Upper lobe of left lung (tissue), 4 donors: Measurements from ENCODE around the gene GPR26.

Experiments used
- EP300 ChIP-seq, 4 donors: sonication (generic); formaldehyde crosslinking; IDR thresholded peaks; one replicate each; pipeline ENCODE4 v1.5.1; 2017; ENCODE audit warnings: antibody characterized with exemption in 4 of 4, control low read depth in 2 of 4
- POLR2A ChIP-seq, 4 donors: fragments of 450-650 bp; IDR thresholded peaks; one replicate each; pipeline ENCODE4 v1.5.1; 2016 to 2017; ENCODE audit warnings: antibody characterized with exemption in 4 of 4, mild to moderate bottlenecking in 2 of 4
- POLR2AphosphoS5 ChIP-seq, 2 donors: sonication (generic); formaldehyde crosslinking; IDR thresholded peaks; one replicate each; pipeline ENCODE4 v1.5.1; 2017; ENCODE audit warnings: antibody characterized with exemption in 2 of 2
- TF ChIP-seq, protein P1 (sequence below), 6 experiments: fragments of 450-650 bp in 4 of 6; fragments of 200-600 bp in 2 of 6; sonication (generic) in 2 of 6; IDR thresholded peaks; one replicate each; pipeline ENCODE4 v1.5.1; 2016 to 2019; ENCODE audit warnings: antibody characterized with exemption in 6 of 6

DNA sequence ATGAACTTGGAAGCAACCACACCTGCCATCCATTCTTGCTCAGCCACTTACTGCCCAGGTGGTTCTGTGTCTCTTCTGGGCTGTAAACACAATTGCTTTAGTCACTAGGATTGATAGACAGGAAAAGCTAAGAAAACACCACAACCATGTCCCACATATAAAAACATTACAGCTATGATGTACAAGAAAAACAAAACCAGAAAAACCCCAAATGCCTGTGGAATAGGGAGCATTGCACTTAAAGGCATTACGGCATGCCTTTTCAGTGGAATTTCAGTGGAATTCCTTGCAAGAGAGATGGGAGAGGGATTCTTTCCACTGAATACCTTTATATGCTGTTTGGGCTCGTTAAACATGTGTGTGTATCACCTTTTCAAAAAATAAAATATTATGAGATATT is 44.2 kb upstream of the GPR26 start:
- TF ChIP-seq POLR2A (IDR thresholded peaks at IDR 0.05) (no peak), EP300 (IDR thresholded peaks at IDR 0.05) (no peak), POLR2AphosphoS5 (IDR thresholded peaks at IDR 0.05) (no peak)
- TF ChIP-seq, protein P1, sequence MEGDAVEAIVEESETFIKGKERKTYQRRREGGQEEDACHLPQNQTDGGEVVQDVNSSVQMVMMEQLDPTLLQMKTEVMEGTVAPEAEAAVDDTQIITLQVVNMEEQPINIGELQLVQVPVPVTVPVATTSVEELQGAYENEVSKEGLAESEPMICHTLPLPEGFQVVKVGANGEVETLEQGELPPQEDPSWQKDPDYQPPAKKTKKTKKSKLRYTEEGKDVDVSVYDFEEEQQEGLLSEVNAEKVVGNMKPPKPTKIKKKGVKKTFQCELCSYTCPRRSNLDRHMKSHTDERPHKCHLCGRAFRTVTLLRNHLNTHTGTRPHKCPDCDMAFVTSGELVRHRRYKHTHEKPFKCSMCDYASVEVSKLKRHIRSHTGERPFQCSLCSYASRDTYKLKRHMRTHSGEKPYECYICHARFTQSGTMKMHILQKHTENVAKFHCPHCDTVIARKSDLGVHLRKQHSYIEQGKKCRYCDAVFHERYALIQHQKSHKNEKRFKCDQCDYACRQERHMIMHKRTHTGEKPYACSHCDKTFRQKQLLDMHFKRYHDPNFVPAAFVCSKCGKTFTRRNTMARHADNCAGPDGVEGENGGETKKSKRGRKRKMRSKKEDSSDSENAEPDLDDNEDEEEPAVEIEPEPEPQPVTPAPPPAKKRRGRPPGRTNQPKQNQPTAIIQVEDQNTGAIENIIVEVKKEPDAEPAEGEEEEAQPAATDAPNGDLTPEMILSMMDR (IDR thresholded peaks at IDR 0.05) = no peak
